CD14-positive monocyte (primary cell): ENCODE data around the gene TAC4. TPM values are rescaled to one million over a fixed set of nuclear protein-coding genes. Genes with fewer than 3 reads are reported as not detected.

Experiments
- DNase-seq, 3 donors: peaks; one replicate each; pipeline ENCODE4 v3.0.0-alpha.2; 2011 to 2022
- H2AFZ ChIP-seq: 2 replicates; pipeline ENCODE4 v1.6.0; 2012; ENCODE audit warnings: mild to moderate bottlenecking, low read depth, low read length, inconsistent platforms; ENCODE audit not compliant: insufficient read depth, poor library complexity, severe bottlenecking
- H3K27ac ChIP-seq, 2 donors: 1 replicate in 1 of 2; 2 replicates in 1 of 2; pipeline ENCODE4 v1.5.1; 2012 to 2013; ENCODE audit warnings: low read length in 2 of 2, control low read depth in 1 of 2, inconsistent platforms in 1 of 2, low read depth in 1 of 2, mild to moderate bottlenecking in 1 of 2
- H3K27me3 ChIP-seq, 2 donors: one replicate each; pipeline versions ENCODE4 v1.6.0 to v1.6.1; 2011 to 2013; ENCODE audit warnings: low read length in 2 of 2; ENCODE audit not compliant: control insufficient read depth in 2 of 2, insufficient read depth in 2 of 2
- H3K36me3 ChIP-seq, 2 donors: replicated peaks in 1 of 2; 1 replicate in 1 of 2; 2 replicates in 1 of 2; pipeline versions ENCODE4 v1.5.1 to v1.6.1; 2012 to 2013; ENCODE audit warnings: low read length in 2 of 2, control low read depth in 1 of 2, inconsistent platforms in 1 of 2, mild to moderate bottlenecking in 1 of 2; ENCODE audit not compliant: insufficient read depth in 2 of 2, control insufficient read depth in 1 of 2
- H3K4me1 ChIP-seq, 2 donors: 1 replicate in 1 of 2; 2 replicates in 1 of 2; pipeline versions ENCODE4 v1.5.1 to v1.6.1; 2012 to 2013; ENCODE audit warnings: low read length in 2 of 2, control low read depth in 1 of 2, inconsistent platforms in 1 of 2, mild to moderate bottlenecking in 1 of 2, moderate library complexity in 1 of 2; ENCODE audit not compliant: insufficient read depth in 2 of 2, control insufficient read depth in 1 of 2
- H3K4me2 ChIP-seq: replicated peaks from 2 replicates; pipeline ENCODE3; 2012; ENCODE audit warnings: low read length, moderate library complexity, mild to moderate bottlenecking; ENCODE audit not compliant: poor library complexity, severe bottlenecking; ENCODE audit errors: extremely low read depth
- H3K4me3 ChIP-seq, 3 experiments: fragments of 200-600 bp in 1 of 3; sonication (generic) in 1 of 3; replicated peaks in 1 of 3; 1 replicate in 2 of 3; 2 replicates in 1 of 3; pipeline ENCODE4 v1.5.1; 2011 to 2013; ENCODE audit warnings: low read length in 3 of 3, mild to moderate bottlenecking in 3 of 3, control low read depth in 2 of 3, low read depth in 2 of 3, inconsistent platforms in 1 of 3, moderate library complexity in 1 of 3
- H3K79me2 ChIP-seq: 2 replicates; pipeline ENCODE4 v1.6.0; 2012; ENCODE audit warnings: mild to moderate bottlenecking, control low read depth, inconsistent platforms, low read length, moderate library complexity; ENCODE audit not compliant: insufficient read depth
- H3K9ac ChIP-seq: 2 replicates; pipeline ENCODE4 v1.6.0; 2017; ENCODE audit warnings: low read length, mild to moderate bottlenecking; ENCODE audit not compliant: insufficient read depth, poor library complexity, severe bottlenecking
- H3K9me3 ChIP-seq, 2 donors: replicated peaks in 1 of 2; 1 replicate in 1 of 2; 2 replicates in 1 of 2; pipeline versions ENCODE4 v1.5.1 to v1.6.1; 2012 to 2013; ENCODE audit warnings: low read length in 2 of 2, control low read depth in 1 of 2; ENCODE audit not compliant: control insufficient read depth in 1 of 2, insufficient read depth in 1 of 2
- H4K20me1 ChIP-seq: 2 replicates; pipeline ENCODE4 v1.6.0; 2012; ENCODE audit warnings: mild to moderate bottlenecking, low read length, control low read depth, moderate library complexity; ENCODE audit not compliant: insufficient read depth
- H3K27ac Mint-ChIP-seq, 7 donors: one replicate each; pipeline ENCODE4 v1.8.0; 2020; ENCODE audit warnings: mild to moderate bottlenecking in 7 of 7, mixed read lengths in 7 of 7, moderate library complexity in 6 of 7, inconsistent platforms in 2 of 7
- H3K27me3 Mint-ChIP-seq, 3 donors: one replicate each; pipeline ENCODE4 v1.8.0; 2021 to 2022; ENCODE audit warnings: low read depth in 3 of 3, mild to moderate bottlenecking in 3 of 3, mixed read lengths in 3 of 3, moderate library complexity in 3 of 3, inconsistent platforms in 1 of 3
- H3K36me3 Mint-ChIP-seq, 2 donors: one replicate each; pipeline ENCODE4 v1.8.0; 2020; ENCODE audit warnings: mixed read lengths in 2 of 2, inconsistent platforms in 1 of 2, mild to moderate bottlenecking in 1 of 2
- H3K4me1 Mint-ChIP-seq: one replicate; pipeline ENCODE4 v1.8.0; 2020; ENCODE audit warnings: mild to moderate bottlenecking, mixed read lengths
- H3K4me3 Mint-ChIP-seq, 2 donors: one replicate each; pipeline ENCODE4 v1.8.0; 2020; ENCODE audit warnings: mild to moderate bottlenecking in 2 of 2, mixed read lengths in 2 of 2, moderate library complexity in 1 of 2
- H3K9me3 Mint-ChIP-seq, 7 donors: one replicate each; pipeline ENCODE4 v1.8.0; 2020 to 2022; ENCODE audit warnings: mixed read lengths in 7 of 7, mild to moderate bottlenecking in 6 of 7, moderate library complexity in 6 of 7, inconsistent platforms in 2 of 7
- CTCF ChIP-seq: fragments of 200-600 bp; IDR thresholded peaks from one replicate; pipeline ENCODE4 v1.8.0; 2022; ENCODE audit warnings: antibody characterized with exemption, mild to moderate bottlenecking
- WGBS: methylation state at CpG from one replicate; pipeline ENCODE4 v1.1.5; 2013; ENCODE audit warnings: missing lambda C conversion rate; ENCODE audit not compliant: insufficient coverage; 5-methylcytosine and 5-hydroxymethylcytosine counted together
- intact Hi-C, 2 donors: fragments of 100-400 bp; cut with micrococcal nuclease; formaldehyde crosslinking; loops; one replicate each; pipeline versions ENCODE4 v1.15.0 to v1.15.1; 2023
- polyA plus RNA-seq, 3 donors: library from polyadenylated mRNA; depleted of rRNA in 1 of 3; unstranded in 2 of 3; stranded (reverse) in 1 of 3; fragments of 300-500 nt in 2 of 3; fragments of >200 nt in 1 of 3; fragmentation: Illumina TruSeq in 2 of 3; gene quantifications; 1 replicate in 2 of 3; 2 replicates in 1 of 3; pipeline ENCODE4 v1.2.3, GENCODE V29; 2012 to 2021

TAC4 gene
- polyA plus RNA-seq, 3 donors, result not detected

- no peak overlapping the region for H3K27ac ChIP-seq
- no peak for TF ChIP-seq CTCF
- H3K4me2 ChIP-seq, result no peak overlapping the region
- peaks cover 79 to 100% of the 10 kb centered on the region in 2 donors for H3K36me3 ChIP-seq
- no peaks in the 10 kb centered on the region for H3K27me3 ChIP-seq
- no peak overlapping the region for H3K4me3 Mint-ChIP-seq
- peaks cover 96% of the 10 kb centered on the region for H3K79me2 ChIP-seq
- H4K20me1 ChIP-seq, result peaks cover 99% of the 10 kb centered on the region
- WGBS, result 81% methylated on average over 3 of the region's 5 CpGs
- H3K9ac ChIP-seq, result no peak overlapping the region
- peaks cover 0 to 3% of the 10 kb centered on the region in 2 donors for H3K4me1 ChIP-seq
- H3K4me3 ChIP-seq, result no peak overlapping the region
- H3K9me3 ChIP-seq, result no peaks in the 10 kb centered on the region
- peak overlapping the region in 2 of 7 donors; percentile 67 to 76 for H3K27ac Mint-ChIP-seq
- DNase-seq, result no peak
- intact Hi-C loops, result no loop called here
- no peaks in the 10 kb centered on the region for H3K27me3 Mint-ChIP-seq
- H3K4me1 Mint-ChIP-seq, result peaks cover 8% of the 10 kb centered on the region
- H3K9me3 Mint-ChIP-seq, result no peaks in the 10 kb centered on the region
- H3K36me3 Mint-ChIP-seq, result peaks cover 71 to 94% of the 10 kb centered on the region in 2 donors
- no peak overlapping the region for H2AFZ ChIP-seq
Measured at GRCh38 chr17:49795372-49795771, 52.5 kb downstream of the TAC4 start.

- TF ChIP-seq CTCF, result no peak
- peaks cover 96% of the 10 kb centered on the region for H3K79me2 ChIP-seq
- Mint-ChIP-seq H3K27ac (no peak overlapping the region), H3K27me3 (no peaks in the 10 kb centered on the region), H3K9me3 (peaks cover 0 to 2% (median 0%) of the 10 kb centered on the region in 7 donors), H3K36me3 (peaks cover 61 to 79% of the 10 kb centered on the region in 2 donors), H3K4me3 (no peak overlapping the region), H3K4me1 (peaks cover 20% of the 10 kb centered on the region)
- WGBS, result 100% methylated on average over 2 of the region's 3 CpGs
- no peak for DNase-seq
- H3K27ac ChIP-seq, result no peak overlapping the region
- no peak overlapping the region for H2AFZ ChIP-seq
- peaks cover 10 to 15% of the 10 kb centered on the region in 2 donors for H3K4me1 ChIP-seq
- H3K9me3 ChIP-seq, result no peaks in the 10 kb centered on the region
- H3K27me3 ChIP-seq, result no peaks in the 10 kb centered on the region
- H3K36me3 ChIP-seq, result peaks cover 62 to 84% of the 10 kb centered on the region in 2 donors
- peaks cover 92% of the 10 kb centered on the region for H4K20me1 ChIP-seq
- no peak overlapping the region for H3K9ac ChIP-seq
- no peak overlapping the region for H3K4me3 ChIP-seq
- H3K4me2 ChIP-seq, result no peak overlapping the region
- intact Hi-C loops, result no loop called here
Measured at GRCh38 chr17:49793309-49793708, 54.6 kb downstream of the TAC4 start.
